Stimulated activated CD8-positive, alpha-beta memory T cell treated with anti-CD3 and anti-CD28 coated beads, Interleukin-4, amount 100 ng/mL, for 1 hour (primary cell): ENCODE measurements around the gene YES1.
"Not testable (repeated sequence)": the region's sequence is repeated elsewhere in the genome, so short reads cannot be mapped to it uniquely, and the experiment has no call there.

Experiments
- DNase-seq, 2 donors: peaks; one replicate each; pipeline ENCODE4 v3.0.0-alpha.2; 2020; ENCODE audit warnings: low read depth in 2 of 2, low spot score in 1 of 2

Gene YES1

DNA sequence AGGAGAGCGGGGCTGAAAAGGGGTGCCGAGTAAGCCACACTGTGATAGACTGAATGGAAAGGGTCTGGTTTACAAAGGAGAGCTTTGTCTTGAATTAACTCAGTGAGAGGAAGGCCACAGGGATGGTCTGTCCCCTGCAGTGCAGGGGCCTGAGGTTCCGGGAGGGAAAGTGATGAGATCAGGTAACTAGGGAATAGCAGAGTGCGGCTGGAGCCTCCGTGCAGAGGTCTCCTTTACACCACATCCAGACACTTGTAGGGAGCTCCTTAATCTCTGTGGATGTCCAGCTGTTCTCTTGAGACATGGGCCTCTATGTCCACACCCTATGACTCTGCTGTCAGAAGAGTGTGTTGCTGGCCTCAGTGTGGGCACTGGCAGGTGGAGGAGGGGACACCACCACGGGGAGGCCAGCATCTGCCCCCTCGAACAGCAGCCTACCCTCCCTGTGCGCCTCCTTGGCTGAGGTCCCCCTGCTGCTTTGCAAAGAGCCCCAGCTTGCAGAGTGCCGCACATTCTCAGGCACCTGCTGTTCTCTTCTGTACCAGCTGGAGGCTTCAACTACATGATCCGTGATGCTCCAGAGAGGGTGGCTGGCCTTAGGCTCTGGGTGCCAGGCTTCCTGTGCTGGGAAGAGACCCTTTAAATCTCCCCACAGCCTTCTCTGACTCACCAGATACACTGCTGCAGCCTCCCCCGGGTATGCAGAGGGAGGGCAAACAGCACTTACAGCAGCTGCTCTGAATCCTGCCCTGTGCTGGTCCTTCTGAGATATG lies 125.5 kb downstream of the YES1 start:
- DNase-seq: no peak

DNA sequence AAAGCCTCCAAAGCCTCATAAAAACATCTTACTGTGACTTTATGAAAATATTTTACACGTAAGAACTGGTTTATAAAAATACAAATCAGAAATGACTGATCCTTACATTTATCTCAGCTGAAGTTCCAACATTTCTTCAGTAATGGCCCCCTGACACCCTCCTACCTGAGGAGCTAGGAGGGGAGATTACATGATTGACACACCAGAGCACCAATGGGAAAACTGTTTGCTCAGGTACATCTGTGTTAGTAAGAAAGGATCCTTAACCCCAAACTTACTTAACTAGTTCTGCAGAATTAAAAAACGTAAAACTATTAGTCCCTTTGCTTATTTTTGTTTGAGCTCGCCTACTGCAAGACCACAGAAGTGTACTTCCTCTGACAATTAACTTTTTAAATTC lies 126.6 kb downstream of the YES1 start:
- DNase-seq: no peak

DNA sequence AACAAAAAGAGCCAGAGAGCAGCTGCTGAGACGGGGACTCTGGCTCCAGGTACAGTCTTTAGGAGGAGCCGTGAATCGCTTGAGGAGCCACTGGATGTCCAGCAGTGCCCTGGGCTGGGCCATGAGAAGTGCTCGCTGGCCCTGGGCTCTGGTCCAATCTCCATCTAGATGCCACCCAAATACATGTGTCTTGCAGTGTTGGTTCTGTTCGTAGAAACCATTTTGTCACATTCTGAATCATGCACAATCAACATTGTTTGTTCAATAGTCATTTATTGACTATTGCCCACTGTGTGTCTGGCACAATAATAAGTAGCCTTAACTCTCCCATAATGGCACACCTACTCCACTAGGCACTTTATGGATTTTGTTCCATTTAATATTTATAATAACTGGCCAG lies 128.5 kb downstream of the YES1 start:
- no peak for DNase-seq

DNA sequence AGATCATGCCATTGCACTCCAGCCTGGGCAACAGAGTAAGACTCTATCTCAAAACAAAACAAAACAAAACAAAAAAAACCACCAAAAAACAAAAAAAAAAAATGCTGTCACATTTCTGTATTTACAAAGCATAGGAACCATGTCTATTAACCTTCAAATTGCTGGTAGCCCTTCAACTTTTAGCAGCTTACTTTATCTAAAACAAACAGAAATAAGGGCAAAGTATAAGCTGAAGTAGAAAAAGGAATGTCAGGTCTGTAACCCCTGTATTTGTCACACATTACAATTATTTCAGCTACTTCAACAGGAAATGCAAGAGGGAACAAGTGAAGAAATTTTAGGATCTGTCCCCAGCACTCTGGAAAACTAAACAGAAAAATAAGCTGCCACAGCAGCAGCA lies 129.2 kb downstream of the YES1 start:
- no peak for DNase-seq

DNA sequence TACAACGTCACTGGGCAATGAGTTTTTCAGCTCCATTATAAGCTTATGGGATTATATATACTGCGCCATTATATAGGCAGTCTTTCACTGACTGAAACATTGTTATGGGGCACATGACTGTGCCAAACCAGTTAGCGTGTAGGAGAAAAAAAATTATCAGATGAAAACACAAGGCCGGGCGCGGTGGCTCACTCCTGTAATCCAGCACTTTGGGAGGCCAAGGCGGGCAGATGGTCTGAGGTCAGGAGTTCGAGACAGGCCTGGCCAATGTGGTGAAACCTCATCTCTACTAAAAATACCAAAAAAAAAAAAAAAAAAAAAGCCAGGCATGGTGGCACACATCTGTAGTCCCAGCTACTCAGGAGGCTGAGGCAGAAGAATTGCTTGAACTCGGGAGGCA lies 129.6 kb downstream of the YES1 start:
- not testable (repeated sequence) for DNase-seq

DNA sequence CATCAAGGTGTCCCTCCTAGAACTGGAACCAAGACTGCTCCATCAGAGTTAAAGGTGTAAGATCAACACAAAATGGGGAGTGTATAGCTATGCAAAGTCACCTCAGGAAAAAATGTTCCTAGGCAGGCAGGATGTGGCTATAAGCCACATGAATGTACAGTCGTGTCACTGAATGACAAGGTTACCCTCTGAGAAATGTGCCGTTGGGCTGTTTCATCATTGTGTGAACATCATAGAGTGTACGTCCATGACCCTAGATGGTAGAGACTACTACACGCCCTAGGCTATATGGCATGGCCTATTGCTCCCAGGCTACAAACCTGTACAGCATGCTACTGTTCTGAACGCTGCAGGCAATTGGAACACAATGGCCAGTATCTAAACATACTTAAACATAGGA lies 130.1 kb downstream of the YES1 start:
- no peak for DNase-seq

DNA sequence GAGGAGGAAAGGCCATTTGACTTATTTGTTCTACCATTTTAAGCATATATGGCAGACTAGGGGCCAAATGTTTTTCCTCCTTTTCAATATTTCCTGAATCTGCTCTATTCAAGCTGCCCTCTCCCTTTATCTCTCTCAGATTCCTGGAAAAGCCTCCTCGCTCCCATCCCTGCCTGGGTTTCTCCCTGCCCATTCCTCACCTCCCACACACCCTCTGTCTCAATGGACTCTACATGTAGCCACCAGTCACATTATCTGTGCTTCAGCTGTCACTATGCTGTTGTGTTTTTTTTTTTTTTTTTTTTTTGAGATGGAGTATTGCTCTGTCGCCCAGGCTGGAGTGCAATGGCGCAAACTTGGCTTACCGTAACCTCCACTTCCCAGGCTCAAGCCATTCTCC lies 131.7 kb downstream of the YES1 start:
- DNase-seq: no peak

DNA sequence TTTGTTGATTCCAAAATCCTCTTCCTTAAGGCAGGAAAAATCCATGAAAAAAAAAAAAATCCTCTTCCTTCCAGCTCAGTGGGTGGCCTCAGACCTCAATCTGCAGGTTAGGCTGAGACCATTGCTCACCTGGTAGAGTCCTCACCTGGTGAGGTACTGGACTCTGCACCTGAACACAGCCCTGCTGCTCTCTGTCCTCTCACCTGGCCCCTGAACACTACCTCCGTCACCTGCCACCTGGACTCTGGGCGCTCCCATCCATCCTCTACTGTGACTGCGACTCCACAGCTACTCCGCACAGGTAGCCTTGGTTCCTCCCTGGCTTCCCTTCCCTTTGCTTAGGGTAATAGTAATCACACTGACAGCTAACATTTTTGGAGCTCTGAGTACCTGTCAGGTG lies 132.5 kb downstream of the YES1 start:
- no peak for DNase-seq

DNA sequence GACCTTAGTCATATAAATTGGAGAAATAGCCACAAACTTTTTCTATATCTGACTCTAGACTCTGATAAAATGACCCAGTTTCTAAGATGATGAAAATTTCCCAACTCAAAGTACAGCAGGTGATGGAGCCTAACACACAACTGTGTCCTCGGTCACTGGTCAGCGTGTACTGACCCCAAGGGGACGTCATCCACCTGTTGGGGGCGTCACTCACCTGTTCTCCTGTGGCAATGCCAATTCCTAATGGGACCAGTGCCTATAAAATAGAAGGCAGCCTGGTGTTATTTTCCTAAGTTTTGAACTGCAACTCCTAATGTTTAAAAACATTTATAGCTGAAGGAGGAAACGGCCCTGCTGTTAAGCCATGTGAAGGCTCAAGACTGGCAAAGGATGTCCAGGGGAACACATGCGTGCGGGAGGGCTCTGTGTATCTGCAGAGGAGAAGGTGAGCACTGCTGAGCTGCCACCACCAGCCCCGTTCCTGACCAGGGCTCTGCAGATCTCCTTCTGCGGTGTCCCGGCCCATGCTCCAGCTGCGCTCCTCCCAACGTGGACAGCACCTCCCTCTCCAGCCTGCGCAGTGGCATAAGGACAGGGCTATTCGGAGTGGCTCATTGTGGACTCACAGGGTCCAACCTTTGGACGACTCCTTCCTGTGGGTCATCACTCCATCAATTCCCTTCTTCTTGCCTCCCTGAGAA lies 133.4 kb downstream of the YES1 start:
- DNase-seq: no peak

DNA sequence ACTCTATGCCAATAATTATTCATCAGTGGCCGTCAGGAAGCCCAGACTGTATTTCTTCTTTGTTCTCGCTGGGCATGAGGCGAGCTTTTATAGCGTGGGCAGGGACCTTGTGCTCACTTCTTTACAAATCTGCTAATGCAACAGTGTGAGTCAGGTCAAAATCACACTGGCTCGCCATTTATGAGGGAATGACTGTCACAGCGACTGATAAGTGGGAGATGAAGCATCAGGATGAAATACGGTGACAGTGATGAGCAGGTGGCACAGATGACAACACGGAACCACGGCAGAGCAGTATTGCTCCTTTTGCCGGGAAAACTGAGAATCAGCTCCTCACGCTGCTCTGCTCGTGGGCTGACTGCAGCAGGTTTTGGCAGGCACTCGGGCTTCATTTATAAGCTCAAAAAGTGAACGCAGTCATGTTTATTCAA lies 134.1 kb downstream of the YES1 start:
- no peak for DNase-seq

DNA sequence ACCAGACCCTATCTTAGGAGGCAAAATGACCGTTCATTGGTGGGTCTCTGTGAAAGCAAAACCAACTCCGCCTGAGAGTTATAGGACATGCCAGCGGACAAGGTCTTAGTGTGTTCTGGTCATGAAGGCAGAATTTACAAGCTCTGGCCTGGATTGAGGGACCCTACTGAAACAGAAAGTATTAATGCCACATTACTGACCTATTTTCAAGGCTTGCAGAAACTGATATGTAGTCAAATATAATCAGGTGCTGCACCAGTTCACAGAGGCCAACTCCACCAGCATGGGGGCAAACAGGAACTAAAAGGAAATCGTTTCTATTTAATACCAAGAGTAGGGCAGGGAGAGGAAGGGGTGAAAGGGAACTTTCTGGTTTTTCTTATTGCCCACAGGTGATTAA lies 134.9 kb downstream of the YES1 start:
- no peak for DNase-seq

DNA sequence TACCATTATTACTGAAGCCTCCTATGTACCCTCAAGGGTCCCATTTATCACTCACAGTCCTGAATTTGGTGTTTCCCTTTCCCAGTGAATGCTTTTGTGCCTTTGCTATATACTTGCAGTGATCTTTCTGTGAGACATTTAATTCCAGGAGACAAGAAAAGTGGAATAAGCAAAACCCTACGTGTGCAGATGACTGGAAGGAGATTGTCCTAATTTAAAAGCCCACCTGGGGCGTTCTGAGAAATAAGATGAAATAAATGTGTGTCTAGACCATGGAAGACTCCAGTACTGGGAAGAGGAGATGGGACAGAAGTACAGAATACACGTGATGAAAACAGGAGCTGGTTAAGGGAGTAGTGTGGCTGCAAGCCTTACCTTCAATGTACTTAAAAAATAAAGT lies 135.3 kb downstream of the YES1 start:
- DNase-seq: no peak

DNA sequence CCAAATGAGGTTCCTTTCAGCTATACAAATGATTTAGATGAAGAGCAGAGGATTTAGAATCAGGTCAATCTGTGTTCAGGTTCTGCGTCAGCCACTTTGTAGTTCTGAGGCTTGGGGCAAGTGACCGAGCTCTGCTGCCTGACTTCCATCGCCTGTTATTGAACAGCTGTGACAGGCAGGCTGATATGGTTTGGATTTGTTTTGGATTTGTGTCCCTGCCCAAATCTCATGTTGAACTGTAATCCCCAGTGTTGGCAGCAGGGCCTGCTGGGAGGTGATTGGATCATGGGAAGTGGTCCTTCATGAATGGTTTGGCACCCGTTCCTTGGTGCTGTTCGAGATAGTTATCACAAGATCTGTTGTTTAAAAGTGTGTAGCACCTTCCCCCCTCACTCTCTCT lies 136.0 kb downstream of the YES1 start:
- DNase-seq: no peak

DNA sequence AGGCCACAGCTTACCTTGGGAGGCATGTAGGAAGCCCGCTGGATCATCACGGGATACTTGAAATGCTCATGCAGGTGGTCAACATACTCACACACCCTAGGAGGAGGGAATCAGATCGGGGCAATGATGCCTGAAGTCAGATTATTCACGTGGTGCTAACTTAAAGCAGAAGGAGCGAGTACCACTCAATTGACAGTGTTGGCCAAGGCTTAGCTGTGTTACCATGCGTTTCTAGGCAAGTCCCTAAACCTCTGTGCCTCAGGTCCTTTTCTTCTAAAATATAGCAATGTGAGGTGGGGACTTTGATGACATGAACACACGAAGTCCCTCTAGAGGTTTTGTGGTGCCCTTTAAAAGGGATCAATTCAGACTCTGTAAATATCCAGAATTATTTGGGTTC lies 136.7 kb downstream of the YES1 start:
- DNase-seq: no peak

DNA sequence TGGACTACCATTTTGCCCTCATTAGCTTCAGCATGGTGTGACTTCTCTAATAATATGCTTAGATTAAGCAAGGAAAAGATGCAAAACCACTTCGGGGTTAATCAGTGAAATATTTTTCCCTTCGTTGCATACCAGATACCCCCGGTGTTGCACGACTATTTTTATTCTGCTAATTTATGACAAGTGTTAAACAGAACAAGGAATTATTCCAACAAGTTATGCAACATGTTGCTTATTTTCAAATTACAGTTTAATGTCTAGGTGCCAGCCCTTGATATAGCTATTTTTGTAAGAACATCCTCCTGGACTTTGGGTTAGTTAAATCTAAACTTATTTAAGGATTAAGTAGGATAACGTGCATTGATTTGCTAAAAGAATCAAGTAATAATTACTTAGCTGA lies 138.3 kb downstream of the YES1 start:
- DNase-seq: no peak

DNA sequence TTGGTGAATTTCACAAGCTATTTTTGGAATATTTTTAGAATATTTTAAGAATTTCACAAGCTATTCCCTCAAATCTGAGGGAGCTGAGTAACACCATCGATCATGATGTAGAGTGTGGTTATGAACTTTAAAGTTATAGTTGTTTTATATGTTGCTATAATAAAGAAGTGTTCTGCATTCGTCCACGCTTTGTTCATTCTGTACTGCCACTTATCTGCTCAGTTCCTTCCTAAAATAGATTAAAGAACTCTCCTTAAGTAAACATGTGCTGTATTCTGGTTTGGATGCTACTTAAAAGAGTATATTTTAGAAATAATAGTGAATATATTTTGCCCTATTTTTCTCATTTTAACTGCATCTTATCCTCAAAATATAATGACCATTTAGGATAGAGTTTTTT lies 138.7 kb downstream of the YES1 start:
- DNase-seq: no peak
